Pulmonary artery endothelial cell (primary cell): ENCODE measurements around the gene KRTAP1-4. TPM values are rescaled to one million over a fixed set of nuclear protein-coding genes. Genes with fewer than 3 reads are reported as not detected.
"Not testable (repeated sequence)": the region's sequence is repeated elsewhere in the genome, so short reads cannot be mapped to it uniquely, and the experiment has no call there.

Source experiments
- DNase-seq: peaks from one replicate; pipeline ENCODE4 v3.0.0-alpha.2; 2011; ENCODE audit warnings: low read depth, low spot score
- total RNA-seq: library from RNA; depleted of rRNA; stranded (reverse); fragments of >200 nt; gene quantifications from 2 replicates; pipeline ENCODE4 v1.2.3, GENCODE V29; 2014

KRTAP1-4 gene
- total RNA-seq, 1 donor from 2014 or later = not detected

DNA sequence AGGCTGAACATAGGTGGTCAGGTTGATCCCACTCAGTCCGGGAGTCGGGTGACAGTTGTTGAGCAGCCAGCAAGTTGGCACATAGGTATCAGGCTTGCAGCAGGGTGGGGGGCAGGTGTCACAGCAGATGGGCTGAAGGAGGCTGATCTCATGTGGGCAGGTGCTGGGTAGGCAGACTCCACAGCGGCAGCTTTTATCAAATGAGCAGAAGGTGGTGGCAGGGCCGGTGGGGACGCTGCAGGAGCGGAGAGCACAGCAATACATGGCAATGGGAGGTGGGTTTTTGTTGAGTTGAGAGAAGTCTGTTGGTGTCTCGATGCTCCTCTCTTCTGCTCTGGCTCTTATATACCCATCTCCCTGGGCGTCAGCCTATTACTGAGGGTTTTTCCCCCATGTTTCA is 21.2 kb downstream of the KRTAP1-4 start, which contains the start of gene KRTAP3-1:
Gene KRTAP3-1 (minus strand): TSS at position 318 of the 400 bp plus-strand sequence. CDS start 54 bp downstream, at position 264.
- no peak for DNase-seq

DNA sequence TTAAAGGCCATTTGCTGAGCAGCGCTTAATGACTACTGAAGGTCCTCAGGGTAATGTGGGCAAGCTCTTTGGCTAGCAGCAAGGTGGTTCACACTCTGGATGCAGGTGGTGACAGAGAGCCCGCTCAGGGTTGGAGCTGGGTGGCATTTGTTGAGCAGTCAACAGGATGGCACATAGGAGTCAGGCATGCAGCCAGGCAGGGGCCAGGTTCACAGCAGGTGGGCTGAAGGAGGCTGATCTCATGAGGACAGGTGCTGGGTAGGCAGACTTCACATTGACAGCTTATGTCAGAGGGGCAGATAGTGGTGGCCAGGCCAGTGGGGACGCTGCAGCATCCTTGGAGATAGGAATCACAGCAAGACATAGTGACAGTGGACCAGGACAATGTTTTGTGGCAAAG is 25.6 kb downstream of the KRTAP1-4 start:
- DNase-seq = no peak

DNA sequence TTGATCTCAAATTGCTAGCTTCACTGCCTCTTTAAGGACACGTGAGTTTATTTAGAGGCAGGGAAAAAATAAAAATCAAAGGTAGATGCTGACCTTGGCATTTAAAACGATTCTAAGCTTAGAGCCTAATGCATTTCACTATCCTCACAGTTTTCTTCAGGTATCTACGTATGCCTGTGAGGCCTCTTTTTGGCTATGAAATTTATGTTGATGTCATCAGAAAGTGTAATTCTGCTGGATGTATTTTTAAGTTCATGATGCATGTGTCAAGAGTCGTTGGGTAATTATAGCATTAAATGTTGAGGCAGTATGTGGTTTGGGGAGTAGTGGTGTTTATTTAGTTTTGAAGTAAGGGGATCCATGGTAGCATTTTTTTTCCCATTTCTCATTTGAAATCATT is 26.1 kb downstream of the KRTAP1-4 start:
- DNase-seq = no peak

DNA sequence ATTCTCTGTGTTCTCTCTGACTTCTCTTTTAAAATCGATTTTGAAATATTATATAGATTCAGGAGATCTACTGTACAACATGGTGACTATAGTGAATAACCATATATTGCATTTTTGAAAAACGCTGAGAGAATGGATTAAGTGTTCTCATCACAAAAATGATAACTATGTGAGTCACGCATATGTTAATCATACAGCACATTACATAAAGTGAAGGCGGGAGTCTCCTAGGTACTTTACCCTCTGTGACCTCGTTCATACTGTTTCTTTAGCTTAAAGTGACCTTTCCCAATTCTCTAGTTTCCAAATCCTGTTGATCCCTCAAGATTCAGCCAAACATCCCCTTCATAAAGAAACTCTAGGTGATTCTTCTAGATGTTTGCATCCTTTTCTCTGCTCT is 27.2 kb downstream of the KRTAP1-4 start:
- no peak for DNase-seq

DNA sequence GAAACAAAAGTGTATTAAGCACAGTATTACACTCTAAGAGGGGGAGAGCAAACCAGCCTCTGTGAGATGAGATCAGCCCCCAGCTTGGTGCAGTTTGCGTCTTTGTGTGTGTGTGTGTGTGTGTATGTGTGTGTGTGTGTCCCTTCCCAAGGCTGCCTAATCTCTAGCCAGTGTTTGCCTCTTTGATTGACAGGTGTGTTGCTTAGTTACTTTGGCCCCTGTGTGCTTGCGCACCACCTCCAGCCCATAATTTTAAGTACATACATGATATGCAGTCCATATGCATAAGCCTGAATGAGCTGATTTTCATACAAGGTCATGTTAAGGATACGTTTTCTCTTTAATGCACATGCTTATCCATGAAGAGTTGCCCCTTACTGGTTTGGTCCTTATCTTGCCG is 28.2 kb downstream of the KRTAP1-4 start:
- no peak for DNase-seq

DNA sequence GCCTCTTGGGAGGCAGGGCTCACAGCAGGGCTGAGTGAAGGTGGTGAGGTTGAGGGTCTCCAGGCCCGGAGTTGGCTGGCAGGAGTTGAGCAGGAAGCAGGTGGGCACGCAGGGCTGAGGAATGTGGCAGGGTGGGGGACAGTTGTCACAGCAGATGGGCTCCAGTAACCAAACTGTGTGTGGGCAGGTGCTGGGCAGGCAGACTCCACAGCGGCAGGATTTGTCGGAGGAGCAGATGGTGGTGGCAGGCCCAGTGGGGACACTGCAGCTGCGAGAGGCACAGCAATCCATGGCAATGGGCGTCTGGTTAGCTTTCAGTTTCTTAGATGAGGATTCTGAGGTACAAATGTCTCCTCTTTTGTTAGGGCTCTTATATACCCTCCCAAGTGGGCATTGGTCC is 30.4 kb downstream of the KRTAP1-4 start, which contains the start of gene KRTAP3-2:
Gene KRTAP3-2 (minus strand): TSS at position 344 of the 400 bp plus-strand sequence. CDS start 53 bp downstream, at position 291.
- not testable (repeated sequence) for DNase-seq

DNA sequence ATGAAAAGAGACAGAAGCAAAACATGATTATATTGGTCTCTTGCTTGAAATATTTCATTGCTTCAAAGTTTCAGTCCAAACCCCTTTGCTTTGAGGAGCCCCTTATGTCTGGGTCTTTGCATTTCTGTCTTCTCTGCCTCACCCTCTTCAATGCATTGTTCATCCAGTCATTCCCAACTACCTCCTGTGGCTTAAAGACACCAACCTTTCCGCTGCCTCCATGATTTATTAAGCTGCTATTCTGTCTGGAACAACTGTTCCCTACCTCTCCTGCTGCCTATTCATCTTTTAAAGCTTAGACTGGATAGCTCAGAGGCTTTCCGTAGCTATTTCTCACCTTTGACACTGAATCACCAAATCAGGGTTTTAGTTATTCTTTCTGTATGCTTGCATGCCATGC is 32.6 kb downstream of the KRTAP1-4 start:
- DNase-seq = no peak

DNA sequence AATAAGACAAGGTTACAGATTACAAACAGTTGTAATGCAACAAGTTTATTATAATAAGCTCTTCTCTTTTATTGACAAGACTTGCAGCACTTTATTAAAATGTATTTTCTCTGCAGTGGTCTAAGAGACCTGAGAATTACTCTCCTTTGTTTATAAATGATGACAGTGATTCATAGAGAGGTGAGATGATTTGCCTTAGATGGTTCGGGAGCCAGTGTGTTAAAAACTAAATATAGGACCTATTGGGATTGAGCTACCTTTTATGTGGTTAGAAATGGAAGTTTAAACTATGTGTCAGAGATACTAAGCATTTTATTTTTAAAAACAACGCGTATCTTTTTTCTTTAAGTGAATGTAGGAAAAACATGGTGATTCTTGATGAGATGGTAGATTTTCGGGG is 33.2 kb downstream of the KRTAP1-4 start:
- DNase-seq = no peak

DNA sequence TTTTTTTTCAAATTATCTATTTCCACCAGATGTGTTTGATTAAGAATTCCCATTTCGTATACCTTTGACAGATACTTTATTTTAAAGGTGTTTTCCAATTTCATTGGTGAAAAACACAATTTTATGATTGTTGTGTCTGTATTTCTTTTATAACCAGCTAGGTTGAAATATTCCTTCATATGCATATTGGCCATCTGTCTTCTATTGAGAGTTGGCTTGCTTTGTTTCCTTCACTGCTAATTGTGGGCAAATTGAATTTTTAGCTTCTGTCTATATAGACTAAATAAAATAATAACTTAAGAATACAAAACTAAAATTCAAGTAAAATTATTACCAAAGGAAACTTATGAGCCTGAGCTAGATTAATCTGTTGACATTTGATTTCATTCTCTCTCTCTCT is 34.9 kb downstream of the KRTAP1-4 start:
- DNase-seq = no peak

DNA sequence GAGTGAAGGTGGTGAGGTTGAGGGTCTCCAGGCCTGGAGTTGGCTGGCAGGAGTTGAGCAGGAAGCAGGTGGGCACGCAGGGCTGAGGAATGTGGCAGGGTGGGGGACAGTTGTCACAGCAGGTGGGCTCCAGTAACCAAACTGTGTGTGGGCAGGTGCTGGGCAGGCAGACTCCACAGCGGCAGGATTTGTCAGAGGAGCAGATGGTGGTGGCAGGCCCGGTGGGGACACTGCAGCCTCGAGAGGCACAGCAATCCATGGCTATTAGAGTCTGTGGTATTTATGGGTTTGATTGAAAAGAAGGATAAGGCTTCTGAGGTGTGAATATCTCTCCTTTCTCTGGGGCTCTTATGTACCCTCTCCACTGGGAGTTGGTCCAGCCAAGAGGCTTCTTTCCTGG is 36.2 kb downstream of the KRTAP1-4 start, which contains the start of gene KRTAP3-3:
Gene KRTAP3-3 (minus strand): TSS at position 326 of the 400 bp plus-strand sequence. CDS start 67 bp downstream, at position 259.
- no peak for DNase-seq

DNA sequence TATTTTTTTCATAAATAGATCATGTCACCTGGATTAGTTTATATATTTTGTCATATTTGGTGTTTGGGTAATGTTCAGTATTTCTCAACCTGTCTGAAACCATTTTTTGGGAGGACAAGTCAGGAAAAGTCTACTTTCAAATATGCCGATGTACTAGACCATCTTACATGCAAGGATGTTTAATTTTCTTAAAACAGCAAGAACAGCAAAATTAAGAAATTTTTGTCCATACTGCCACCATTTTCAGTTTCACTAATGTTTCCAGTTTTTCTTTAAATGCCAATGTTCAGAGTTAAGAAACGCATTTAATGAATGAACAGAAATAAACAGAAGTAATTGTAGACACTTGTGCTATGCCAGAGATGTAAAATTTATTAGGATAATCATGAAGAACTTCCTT is 36.9 kb downstream of the KRTAP1-4 start:
- no peak for DNase-seq

DNA sequence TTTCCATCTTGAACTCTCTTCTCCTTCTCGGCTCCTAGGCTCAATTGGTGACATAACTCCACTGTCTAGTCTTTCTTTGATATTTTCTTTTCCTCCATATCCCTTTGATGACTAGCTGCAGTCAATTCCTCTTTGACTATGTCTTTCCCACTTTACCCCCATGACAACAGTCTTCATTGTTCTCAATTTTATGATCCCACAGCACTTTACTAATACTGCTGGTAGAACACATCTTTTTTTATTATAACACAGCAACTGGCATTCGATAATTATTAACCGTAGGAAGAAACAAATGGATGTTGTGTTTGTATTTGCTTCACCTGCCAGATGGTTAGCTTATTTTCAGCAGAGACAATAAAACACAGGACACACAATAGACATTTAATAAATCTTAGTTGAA is 37.3 kb downstream of the KRTAP1-4 start:
- no peak for DNase-seq

DNA sequence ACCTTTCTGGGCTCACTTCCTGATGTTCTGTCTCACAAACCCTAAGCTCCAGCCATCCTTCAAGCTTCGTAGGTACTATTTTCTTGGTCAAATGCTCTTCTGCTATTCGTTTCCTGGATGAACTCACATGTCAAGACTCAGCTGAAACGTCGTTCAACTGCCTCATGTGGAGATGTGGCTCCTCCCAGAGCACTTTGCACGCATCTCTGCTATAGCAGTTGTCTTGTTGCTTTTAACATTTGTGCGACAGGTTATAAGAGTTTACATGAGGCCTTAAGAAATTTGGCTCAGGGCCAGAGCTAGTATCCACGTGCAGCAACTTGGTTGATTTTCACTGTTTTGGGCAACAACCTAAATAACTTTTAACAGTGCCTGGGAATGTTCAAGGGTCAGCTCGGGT is 43.1 kb downstream of the KRTAP1-4 start:
- DNase-seq = no peak

DNA sequence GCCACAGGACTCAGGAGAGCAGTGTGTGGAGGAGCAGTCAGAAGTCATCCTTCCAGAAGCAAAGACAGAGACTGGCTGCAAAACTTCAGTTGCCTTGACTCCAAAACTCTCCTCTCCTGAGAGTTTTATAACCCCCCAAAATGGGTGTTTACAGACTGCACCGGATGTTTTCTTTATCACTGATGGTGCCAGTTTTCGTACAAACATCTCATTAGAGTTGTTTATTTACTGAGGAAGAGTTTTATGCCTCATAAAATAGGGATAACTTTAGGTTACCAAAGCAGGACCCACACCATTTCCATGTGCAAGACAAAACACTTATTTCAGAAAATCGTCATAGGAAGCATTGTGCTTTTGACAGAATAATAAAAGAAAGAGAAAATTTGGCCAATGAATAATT is 45.8 kb downstream of the KRTAP1-4 start, which contains the start of gene KRT40:
Gene KRT40 (minus strand): TSS at position 101 of the 400 bp plus-strand sequence. CDS start 53 bp downstream, at position 48.
- DNase-seq = no peak

DNA sequence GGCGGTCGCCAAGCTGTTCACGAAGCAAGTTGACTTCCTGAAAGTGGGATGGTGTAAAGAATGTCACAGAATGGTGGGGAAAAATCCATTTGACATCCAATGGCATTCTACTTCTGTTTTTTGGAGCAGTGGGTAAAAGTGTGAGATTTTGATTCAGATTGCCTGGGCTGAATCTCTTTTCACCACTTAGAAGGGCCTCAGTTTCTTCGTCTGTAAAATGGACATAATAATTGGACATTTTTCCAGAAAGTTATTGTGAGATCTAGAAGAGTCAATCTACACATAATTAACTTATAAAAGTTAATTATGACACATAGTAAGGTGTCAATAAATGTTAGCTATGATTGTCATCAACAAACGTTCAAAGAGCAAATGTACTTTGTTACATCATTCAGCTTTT is 48.9 kb downstream of the KRTAP1-4 start:
- no peak for DNase-seq

DNA sequence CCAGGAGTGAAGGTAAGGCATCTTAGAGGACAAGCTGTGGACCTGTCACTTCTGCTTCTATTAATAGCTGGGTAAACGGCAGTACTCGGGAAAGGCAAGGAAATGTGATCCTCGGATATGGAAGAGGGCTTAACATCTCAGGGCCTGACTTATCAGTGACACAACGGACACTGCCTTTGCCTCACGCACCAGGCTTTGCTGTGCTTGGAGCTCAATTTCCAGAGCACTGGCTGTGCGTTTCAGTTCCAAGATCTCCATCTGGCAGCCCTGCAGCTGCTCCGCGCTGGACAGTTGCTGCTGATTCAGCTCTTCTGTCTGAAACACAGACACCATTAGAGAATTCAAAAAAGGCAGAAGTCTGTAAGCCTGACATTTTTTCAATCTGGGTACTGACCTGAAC is 49.4 kb downstream of the KRTAP1-4 start:
- no peak for DNase-seq

DNA sequence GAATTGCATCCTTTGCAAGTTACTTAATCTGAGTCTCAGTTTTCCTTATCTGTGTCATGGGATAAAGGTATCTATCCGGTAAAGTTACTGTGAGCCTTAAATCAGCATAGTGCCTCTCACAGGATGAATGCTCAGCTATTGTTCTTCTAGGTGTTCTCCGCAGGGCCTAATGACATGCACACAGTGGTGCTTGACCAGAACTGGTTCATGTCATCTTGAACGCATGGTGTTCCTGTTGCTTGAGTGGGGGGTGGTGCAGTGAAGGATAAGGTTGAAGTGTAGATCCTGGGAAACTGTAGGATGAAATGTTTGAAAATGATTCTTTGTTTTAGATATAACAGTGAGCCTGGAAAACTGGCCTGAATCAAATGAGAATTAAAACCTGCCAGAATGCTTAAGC is 49.9 kb downstream of the KRTAP1-4 start:
- DNase-seq = no peak

Other genes starting within 250 kb of the KRTAP1-4 start
- not detected in 2 replicates for gene KRT27, start 247.6 kb downstream of the KRTAP1-4 start, total RNA-seq
- gene KRT28, start 230.2 kb downstream of the KRTAP1-4 start, total RNA-seq = not detected in 2 replicates
- gene KRT10, start 207.6 kb downstream of the KRTAP1-4 start, total RNA-seq = 3.4 and 3.9 TPM in 2 replicates
- not detected in 2 replicates for gene KRT12, start 163.0 kb downstream of the KRTAP1-4 start, total RNA-seq
- not detected in 2 replicates for gene KRT20, start 145.0 kb downstream of the KRTAP1-4 start, total RNA-seq
- gene KRT23, start 92.5 kb downstream of the KRTAP1-4 start, total RNA-seq = not detected in 2 replicates
- gene KRT39, start 63.2 kb downstream of the KRTAP1-4 start, total RNA-seq = not detected in 2 replicates
- gene KRT40, start 45.9 kb downstream of the KRTAP1-4 start, total RNA-seq = not detected in 2 replicates
- gene KRTAP3-3, start 36.0 kb downstream of the KRTAP1-4 start, total RNA-seq = not detected in 2 replicates
- gene KRTAP3-2, start 30.3 kb downstream of the KRTAP1-4 start, total RNA-seq = not detected in 2 replicates
- gene KRTAP3-1, start 21.1 kb downstream of the KRTAP1-4 start, total RNA-seq = not detected in 2 replicates
- not detected in 2 replicates for gene KRTAP1-5, start 3.0 kb downstream of the KRTAP1-4 start, total RNA-seq
- not detected in 2 replicates for gene KRTAP1-3, start 4.7 kb upstream of the KRTAP1-4 start, total RNA-seq
- gene KRTAP1-1, start 11.3 kb upstream of the KRTAP1-4 start, total RNA-seq = not detected in 2 replicates
- not detected in 2 replicates for gene KRTAP2-1, start 17.1 kb upstream of the KRTAP1-4 start, total RNA-seq
- not detected in 2 replicates for gene KRTAP2-2, start 25.0 kb upstream of the KRTAP1-4 start, total RNA-seq
- not detected in 2 replicates for gene KRTAP2-3, start 29.9 kb upstream of the KRTAP1-4 start, total RNA-seq
- not detected in 2 replicates for gene KRTAP2-4, start 35.7 kb upstream of the KRTAP1-4 start, total RNA-seq
- not detected in 2 replicates for gene KRTAP4-7, start 54.0 kb upstream of the KRTAP1-4 start, total RNA-seq
- not detected in 2 replicates for gene KRTAP4-8, start 67.9 kb upstream of the KRTAP1-4 start, total RNA-seq
- not detected in 2 replicates for gene KRTAP4-16, start 72.0 kb upstream of the KRTAP1-4 start, total RNA-seq
- not detected in 2 replicates for gene KRTAP4-9, start 75.2 kb upstream of the KRTAP1-4 start, total RNA-seq
- gene KRTAP4-11, start 88.2 kb upstream of the KRTAP1-4 start, total RNA-seq = not detected in 2 replicates
- not detected in 2 replicates for gene KRTAP4-12, start 94.0 kb upstream of the KRTAP1-4 start, total RNA-seq
- not detected in 2 replicates for gene KRTAP4-6, start 110.3 kb upstream of the KRTAP1-4 start, total RNA-seq
- gene KRTAP4-5, start 119.6 kb upstream of the KRTAP1-4 start, total RNA-seq = not detected in 2 replicates
- not detected in 2 replicates for gene KRTAP4-4, start 130.6 kb upstream of the KRTAP1-4 start, total RNA-seq
- gene KRTAP4-3, start 138.0 kb upstream of the KRTAP1-4 start, total RNA-seq = not detected in 2 replicates
- gene KRTAP4-2, start 148.0 kb upstream of the KRTAP1-4 start, total RNA-seq = not detected in 2 replicates
- not detected in 2 replicates for gene KRTAP4-1, start 154.7 kb upstream of the KRTAP1-4 start, total RNA-seq
- not detected in 2 replicates for gene KRTAP9-1, start 159.7 kb upstream of the KRTAP1-4 start, total RNA-seq
- gene KRTAP9-2, start 196.5 kb upstream of the KRTAP1-4 start, total RNA-seq = not detected in 2 replicates
- not detected in 2 replicates for gene KRTAP9-3, start 202.3 kb upstream of the KRTAP1-4 start, total RNA-seq
- gene KRTAP9-8, start 207.8 kb upstream of the KRTAP1-4 start, total RNA-seq = not detected in 2 replicates
- gene KRTAP9-4, start 219.5 kb upstream of the KRTAP1-4 start, total RNA-seq = not detected in 2 replicates
- gene KRTAP9-9, start 225.2 kb upstream of the KRTAP1-4 start, total RNA-seq = not detected in 2 replicates
- gene KRTAP9-6, start 235.2 kb upstream of the KRTAP1-4 start, total RNA-seq = not detected in 2 replicates
- gene KRTAP9-7, start 245.5 kb upstream of the KRTAP1-4 start, total RNA-seq = not detected in 2 replicates